HG03354 (cell line): ENCODE results near the gene PCSK7.
"Not testable (repeated sequence)": the region's sequence is repeated elsewhere in the genome, so short reads cannot be mapped to it uniquely, and the experiment has no call there.

Experiments used
- ATAC-seq: cut with Tn5 transposase; IDR thresholded peaks from one replicate; pipeline ENCODE4 v1.9.1; 2021; ENCODE audit warnings: mild to moderate bottlenecking; ENCODE audit not compliant: unreplicated experiment, poor library complexity, severe bottlenecking

Gene PCSK7

DNA sequence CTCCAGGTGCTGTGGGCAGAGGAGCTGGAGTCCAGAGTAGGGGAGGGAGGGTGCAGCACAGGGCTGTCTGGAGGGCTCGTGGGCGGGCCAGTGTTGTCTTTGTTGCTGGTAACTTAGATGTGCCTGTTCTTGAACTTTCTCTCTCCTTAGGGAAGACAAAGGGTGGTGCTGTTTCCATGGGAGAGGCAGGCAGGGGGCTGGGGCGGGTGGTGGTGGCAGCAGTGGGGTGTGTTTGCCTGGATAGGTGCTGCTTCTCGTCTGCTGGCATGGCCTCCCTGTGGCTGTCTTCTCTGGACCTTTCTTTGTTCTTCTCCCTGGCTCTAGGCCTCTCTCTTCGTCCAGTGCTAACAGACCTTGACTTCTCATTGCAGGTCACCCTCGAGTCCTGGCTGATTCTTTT is 44.9 kb downstream of the PCSK7 start:
- no peak for ATAC-seq

DNA sequence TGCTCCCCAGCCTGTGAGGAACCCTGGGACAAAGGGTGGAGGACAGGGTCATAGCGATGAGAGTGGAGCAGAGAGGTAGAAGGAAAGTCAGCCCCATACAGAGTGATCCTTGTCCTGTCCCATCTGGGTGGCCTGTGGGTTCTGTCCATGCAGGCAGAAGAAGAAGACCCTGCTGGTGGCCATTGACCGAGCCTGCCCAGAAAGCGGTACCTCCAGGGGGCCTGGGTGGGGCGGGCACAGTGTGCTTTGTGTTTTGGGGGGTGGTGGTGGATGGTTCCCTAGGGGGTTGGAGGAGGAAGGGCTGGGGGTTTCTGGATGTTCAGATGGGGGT is 45.5 kb downstream of the PCSK7 start:
- no peak for ATAC-seq

DNA sequence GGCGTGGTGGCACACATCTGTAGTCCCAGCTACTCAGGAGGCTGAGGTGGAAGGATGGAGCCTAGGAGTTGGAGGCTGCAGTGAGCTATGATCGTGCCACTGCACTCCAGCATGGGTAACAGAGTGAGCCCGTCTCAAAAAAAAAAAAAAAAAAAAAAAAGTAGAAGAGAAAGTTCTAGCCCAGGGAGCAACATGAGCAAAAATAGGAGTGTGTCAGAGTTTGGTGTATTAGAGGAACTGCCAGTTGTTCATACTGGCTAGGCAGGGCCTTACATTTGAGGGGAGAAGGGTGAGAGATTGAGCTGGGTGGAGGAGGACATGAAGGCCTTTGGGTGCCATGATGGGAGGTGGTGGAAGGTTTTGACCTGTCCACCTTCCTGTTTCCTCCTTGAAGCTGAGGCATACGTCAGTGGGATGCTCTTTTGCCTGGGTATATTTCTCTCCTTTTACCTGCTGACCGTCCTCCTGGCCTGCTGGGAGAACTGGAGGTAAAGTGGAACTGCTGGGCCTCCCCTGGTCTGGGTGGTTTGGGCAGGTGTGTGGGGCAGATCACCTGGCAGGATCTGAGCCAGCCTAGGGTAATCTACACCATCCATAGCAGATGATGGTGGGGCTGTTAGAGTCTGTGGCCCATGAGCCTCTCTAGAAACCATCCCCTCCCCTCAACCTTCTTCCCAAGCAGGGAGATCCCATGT is 46.0 kb downstream of the PCSK7 start:
- no peak for ATAC-seq

DNA sequence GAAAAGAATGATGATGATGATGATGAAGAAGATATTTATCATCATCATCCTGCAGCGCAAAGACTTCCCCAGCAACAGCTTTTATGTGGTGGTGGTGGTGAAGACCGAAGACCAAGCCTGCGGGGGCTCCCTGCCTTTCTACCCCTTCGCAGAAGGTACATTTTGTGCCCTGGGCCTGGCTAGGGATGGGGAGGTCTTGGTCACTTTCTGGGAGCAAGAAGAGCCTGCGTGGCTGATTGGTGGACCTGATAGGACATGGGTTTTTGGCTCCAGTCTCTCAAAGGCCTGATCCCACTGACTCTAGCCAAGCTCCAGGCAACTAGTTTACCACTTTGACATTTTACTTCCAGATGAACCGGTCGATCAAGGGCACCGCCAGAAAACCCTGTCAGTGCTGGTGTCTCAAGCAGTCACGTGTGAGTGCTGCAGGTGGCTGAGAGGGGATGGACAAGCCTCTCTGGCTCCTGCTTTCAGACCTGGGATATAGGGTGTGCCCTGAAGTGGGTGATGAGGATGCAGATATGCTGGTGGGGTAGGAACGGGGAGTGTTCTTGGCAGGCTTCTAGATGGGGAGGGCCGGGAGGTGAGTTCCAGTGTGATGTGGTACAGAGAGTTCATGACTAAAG is 48.0 kb downstream of the PCSK7 start:
- ATAC-seq, result no peak

DNA sequence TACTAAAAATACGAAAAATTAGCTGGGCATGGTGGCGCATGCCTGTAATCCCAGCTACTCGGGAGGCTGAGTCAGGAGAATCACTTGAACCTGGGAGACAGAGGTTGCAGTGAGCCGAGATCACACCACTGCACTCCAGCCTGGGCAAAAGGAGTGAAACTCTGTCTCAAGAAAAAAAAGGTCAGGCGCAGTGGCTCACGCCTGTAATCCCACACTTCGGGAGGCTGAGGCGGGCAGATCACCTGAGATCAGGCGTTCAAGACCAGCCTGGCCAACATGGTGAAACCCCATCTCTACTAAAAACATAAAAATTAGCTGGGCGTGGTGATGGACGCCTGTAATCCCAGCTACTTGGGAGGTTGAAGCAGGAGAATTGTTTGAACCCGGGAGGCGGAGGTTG is 48.7 kb downstream of the PCSK7 start:
- not testable (repeated sequence) for ATAC-seq

DNA sequence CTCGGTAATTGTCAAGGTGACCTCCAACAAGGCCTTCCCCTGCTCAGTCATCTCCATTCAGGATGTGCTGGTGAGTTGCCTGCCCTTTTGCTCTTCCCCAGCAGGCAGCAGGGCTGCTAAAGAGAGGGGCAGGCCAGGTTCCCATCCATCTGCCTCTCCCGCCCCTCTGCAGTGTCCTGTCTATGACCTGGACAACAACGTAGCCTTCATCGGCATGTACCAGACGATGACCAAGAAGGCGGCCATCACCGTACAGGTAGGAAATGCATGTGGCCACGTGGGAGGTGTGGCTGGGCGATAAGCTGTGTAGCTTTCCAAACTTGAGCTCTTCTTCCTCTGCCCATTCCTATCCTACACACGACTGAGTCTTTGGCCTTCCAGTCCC is 49.3 kb downstream of the PCSK7 start:
- no peak for ATAC-seq

DNA sequence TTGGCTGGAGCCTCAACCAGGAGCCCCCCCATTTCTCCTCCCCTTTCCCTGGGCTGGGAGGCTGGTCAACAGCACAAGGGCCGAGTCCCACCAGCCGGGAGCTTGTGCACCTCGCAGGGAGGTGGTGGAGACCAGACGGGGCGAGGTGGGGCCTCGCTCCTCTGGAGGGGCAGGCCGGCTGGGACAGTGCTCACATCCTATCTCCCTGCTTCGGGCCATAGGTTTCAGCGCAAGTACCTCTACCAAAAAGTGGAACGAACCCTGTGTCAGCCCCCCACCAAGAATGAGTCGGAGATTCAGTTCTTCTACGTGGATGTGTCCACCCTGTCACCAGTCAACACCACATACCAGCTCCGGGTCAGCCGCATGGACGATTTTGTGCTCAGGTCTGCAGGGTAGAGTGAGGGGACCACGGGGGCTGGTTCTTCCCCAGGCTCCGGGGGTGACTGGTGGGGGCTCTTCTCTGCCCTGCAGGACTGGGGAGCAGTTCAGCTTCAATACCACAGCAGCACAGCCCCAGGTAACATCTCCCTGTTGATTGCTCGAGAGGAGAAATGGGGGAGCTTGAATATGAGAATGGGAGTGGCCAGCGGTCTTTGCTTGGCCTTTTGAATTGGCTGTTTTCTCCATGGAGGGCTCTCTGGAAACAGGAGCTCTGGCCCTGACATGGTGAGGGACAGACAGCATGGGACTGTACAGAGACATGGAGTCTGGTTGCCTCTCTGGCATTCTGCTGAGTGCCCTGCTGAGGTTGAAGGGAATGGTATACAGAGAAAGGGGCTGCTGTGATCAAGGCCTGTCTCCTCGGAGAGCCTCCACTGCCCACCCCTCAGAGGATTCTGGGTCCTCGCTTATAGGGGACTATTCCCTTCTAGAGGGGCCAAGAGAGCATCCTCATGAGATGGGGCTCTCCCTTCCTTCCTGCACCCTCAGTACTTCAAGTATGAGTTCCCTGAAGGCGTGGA is 50.0 kb downstream of the PCSK7 start:
- ATAC-seq, result no peak

DNA sequence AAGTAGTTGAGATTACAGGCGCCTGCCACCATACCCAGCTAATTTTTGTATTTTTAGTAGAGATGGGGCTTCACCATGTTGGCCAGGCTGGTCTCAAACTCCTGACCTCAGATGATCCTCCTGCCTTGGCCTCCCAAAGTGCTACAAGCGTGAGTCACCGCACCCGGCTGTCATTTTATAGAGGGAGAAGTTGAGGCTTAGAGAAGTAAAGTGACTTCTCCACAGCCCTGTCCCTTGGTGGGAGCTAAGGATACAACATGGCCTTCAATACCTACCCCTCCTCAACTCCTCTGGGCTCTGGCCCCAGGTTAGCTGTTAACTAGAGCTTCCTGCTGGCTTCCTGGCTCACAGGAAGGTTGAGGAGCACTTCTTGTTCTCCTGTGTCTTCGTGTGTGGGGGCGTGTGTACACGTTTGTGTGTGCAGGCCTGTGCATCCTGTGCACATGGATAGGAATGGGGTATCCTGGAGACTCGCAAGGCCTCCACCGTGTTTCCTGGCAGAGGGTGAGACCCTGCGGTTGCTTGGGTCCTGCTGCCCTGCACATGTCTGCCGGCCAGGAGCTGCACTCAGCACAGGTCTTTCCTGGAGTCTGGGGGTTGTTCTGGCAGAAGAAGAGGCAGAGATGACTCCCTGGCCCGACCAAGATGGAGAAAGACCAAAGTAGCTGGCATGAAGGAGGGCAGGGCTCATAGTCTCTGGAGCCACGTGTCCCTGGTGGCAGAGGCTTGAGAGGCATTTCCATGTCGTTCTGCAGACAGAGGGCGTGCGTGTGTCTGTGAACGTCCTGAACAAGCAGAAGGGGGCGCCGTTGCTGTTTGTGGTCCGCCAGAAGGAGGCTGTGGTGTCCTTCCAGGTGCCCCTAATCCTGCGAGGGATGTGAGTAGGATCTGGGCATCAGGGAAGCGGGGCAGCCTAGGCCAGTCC is 51.0 kb downstream of the PCSK7 start:
- ATAC-seq, result peak; percentile 34

DNA sequence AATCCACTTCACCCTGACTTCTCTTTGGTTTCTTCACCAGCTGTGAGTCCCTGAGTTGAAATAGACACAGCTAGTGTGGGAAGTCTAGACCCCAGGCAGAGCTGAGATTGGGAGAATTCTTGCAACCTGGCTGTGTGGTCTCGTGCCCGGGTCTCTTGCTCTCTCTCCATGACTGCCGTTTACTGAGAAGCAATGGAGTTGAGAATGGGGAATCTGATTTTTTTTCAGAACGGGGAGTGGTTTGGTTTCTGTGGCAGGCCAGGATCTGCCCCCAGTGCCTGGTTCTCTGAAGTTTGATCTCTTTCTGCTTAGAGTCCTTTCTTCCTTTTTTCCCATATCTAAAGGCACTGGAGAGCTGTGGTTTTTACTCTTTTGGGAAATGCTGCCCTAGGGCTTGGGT is 51.9 kb downstream of the PCSK7 start:
- no peak for ATAC-seq

DNA sequence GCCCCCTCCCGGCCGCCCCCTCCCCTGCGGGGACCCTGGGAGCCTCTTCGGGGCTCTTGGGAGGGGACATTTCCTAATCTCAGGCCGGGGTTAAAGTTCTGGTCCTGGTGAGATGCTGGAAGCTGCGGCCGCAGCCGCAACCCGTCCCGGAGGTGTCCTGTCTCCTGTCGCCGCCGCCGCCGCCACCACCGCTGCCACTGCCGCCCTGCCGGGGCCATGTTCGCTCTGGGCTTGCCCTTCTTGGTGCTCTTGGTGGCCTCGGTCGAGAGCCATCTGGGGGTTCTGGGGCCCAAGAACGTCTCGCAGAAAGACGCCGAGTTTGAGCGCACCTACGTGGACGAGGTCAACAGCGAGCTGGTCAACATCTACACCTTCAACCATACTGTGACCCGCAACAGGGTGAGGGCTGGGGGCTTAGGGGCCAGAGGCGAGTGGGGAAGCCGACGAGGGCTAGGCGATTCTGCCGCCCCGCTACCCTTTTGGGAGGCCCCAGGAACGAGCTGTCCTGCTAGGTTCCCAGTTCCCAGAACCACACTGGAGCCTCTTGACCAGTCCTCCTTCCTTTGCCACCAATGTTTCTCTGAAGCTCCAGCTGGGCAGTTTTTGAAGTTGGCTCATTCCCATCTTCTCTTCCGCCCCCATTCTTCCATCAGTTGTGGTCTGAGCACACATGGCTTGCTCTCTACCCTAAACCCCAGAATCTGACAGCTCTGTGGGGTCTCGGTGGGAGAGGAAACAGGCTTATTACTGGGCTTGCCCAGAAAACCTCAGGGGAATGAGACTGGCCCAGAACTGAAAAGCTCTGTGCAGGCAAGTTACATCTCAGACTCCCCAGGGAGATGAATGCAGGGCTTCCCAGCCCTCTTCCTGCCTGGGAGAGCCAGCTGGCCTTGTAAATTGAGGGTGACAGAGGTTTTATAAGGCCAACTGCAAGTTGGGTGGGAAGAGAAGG is 52.5 kb downstream of the PCSK7 start:
- peak; percentile 37 for ATAC-seq

DNA sequence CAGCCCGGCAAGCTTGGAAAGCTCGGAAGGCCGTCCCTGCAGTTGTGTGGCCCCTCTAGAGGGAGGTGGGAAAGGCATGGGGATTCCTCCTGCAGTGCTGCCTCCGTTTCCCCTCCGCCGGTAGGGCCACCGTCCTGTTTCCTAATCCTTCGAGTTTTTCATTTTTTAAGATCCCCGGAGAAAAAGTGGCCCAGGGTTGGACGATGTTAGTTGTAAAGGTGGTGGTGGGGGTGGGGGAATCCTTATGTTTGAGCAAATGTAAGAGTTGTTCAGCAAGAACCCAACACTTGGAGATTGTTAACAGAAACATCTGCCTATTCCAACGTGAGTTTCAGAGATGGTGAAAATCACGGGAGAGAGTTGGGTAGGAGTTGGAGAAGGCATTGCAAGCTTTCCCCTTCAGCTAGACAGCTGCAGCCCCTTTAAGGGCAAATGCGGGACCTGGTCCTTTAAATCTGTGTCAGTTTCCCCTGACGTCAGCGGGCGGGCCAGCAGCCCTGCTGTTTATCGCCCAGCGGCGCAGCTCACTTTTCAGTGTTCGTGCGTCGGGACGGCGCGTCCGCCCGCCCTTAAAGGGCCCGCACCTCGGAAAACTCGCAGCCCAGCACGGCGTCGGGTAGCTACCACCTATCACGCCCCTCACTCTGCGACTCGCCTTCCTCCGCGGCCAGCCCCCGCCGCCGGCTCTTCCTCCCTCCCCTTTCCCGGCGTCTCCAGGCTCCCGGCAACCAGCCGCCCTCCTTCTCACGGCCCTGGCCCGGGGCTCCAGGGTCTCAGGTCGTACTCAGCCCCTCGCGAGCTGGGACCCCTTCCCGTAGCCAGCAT is 53.5 kb downstream of the PCSK7 start, which contains the start of gene SIDT2:
TSS of gene SIDT2 (plus strand) at position 534 of the 825 bp plus-strand sequence. CDS start 521 bp downstream, outside the sequence.
- peak; percentile 90 for ATAC-seq

DNA sequence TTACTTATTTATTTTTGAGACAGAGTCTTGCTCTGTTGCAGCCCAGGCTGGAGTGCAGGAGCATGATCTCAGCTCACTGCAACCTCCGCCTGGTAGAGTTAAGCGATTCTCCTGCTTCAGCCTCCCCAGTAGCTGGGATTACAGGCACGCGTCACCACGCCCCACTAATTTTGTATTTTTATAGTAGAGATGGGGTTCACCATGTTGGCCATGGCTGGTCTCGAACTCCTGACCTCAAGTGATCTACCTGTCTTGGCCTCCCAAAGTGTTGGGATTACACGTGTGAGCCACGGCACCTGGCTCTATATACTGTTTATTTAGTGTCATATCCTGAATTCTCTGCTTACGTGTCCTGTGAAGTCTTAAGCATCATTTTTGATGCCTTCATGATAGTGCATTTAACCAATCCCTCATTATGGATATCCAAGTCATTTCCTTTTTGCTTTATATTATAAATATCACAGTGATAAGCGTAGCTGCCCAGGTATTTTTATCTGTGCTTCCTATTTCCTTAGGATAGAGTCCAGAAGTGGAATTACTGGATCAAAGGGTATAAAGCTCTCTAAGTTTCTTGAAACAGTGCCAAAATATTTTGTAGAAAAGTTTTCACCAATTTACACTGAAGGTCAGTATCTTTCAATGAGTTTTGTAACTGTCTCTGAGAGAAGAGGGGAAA is 54.2 kb downstream of the PCSK7 start:
- no peak for ATAC-seq

DNA sequence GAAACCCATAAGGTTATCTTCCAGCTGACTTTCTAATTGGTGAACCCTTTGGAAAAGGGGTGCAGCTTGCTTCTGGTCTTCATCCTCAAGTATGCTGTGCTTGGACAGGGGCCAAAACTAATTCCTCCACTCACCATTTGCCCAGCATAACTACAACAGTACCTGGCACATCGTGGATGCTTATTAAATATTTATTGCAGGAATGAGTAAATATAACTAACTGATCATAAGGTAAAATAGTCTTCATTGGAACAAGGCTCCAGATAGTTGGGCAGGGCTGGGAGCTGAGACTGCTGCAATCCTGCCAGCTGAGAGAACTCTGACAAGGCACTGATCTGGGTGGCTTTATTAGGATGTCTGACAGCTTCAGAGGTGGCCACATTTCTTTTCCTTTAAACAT is 55.7 kb downstream of the PCSK7 start:
- no peak for ATAC-seq

DNA sequence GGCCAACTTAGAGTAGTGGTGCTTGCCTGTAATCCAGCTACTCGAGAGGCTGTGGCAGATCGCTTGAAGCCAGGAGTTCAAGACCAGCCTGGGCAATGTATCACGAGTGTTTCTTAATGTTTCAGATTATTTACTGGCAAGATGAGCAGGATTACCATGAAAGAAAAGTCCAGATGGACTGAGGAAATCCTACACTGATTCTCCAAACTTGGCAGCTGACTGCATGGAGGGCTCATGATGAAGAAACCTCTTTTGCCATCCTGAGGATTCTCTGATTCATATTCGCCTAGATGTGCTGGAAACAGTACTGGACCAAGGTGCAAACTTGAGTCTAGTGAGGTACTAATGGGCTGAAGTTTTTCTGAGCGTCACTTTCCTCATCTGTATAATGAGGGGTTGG is 56.1 kb downstream of the PCSK7 start:
- ATAC-seq, result no peak

DNA sequence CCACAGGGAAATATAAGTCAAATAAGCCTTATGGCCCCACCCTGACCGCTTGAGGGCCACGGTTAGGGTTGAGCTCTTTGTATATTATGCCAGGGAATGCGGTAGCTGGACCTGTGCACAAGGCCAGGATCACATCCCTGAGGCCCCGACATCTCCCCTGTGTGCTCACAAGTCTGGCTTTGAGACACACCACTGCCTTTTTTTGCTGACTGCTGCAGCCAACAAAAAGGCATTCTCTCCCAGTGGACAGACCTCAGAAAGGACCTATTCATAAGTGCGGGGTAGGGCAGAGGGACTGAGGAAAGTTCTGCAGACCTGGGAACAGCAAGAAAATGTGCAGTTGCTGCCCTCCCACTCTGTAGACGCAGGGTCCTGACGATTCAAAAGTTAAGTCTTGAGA is 56.8 kb downstream of the PCSK7 start:
- ATAC-seq, result no peak

DNA sequence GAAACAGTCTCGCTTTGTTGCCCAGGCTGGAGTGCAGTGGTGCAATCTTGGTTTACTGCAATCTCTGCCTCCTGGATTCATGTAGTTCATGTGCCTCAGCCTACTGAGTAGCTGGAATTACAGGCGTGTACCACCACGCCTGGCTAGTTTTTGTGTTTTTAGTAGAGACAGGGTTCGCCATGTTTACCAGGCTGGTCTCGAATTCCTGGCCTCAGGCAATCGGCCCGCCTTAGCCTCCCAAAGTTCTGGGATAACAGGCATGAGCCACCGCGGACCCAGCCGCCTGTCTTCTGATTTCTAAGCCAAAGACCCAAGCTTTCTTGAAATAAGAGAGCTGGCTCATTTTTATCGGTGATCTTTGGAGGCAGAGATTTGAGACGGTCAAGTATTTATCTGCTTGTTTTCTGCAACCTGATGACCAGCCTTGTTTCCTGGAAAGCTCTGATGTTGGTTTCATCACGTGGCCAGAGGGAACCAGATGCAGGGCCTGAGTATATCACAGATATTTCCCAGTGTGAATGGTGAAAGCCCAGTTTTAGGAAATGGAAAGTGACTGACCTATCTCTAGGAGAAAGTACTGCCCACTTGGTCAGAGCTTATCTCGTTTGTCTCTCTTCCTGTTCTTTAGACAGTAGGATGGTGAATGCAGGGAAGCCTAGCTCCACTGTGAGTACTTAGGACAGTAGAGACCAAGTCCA is 59.0 kb downstream of the PCSK7 start:
- ATAC-seq, result no peak
